GM23248 (cell line): ENCODE data around the gene ATG7.

ENCODE experiments used
- EZH2 ChIP-seq: fragments of 200-600 bp; sonication (generic); IDR thresholded peaks from 2 replicates; pipeline ENCODE4 v1.6.1; 2018; ENCODE audit warnings: antibody characterized with exemption, mild to moderate bottlenecking; ENCODE audit not compliant: insufficient read depth, poor library complexity, severe bottlenecking
- EZH2phosphoT487 ChIP-seq: fragments of 200-600 bp; sonication (generic); IDR thresholded peaks from 2 replicates; pipeline ENCODE4 v1.6.1; 2018; ENCODE audit warnings: antibody characterized with exemption, moderate library complexity, mild to moderate bottlenecking, low read depth; ENCODE audit not compliant: insufficient read depth

- no peak for TF ChIP-seq EZH2phosphoT487
- no peak for TF ChIP-seq EZH2
Observed at GRCh38 chr3:11603628-11604027, 331.4 kb downstream of the ATG7 start.
